ENCODE results near the gene SNORC.

The SNORC gene

GRCh38 chr2:232870766-232871371 lies 805 bp downstream of the SNORC start:
- DNase-seq, result no peak

GRCh38 chr2:232871418-232871834 lies 1.4 kb downstream of the SNORC start:
- no peak for DNase-seq

GRCh38 chr2:232871835-232872736 lies 2.0 kb downstream of the SNORC start:
- DNase-seq, result no peak

- no peak for DNase-seq
These were observed 2.8 kb downstream of the SNORC start for GRCh38 chr2:232872826-232873225.

GRCh38 chr2:232873292-232873908 lies 3.3 kb downstream of the SNORC start:
- no peak for DNase-seq

GRCh38 chr2:232873909-232874641 lies 4.0 kb downstream of the SNORC start:
- no peak for DNase-seq

GRCh38 chr2:232874677-232875223 lies 4.7 kb downstream of the SNORC start:
- no peak for DNase-seq

- no peak for DNase-seq
These were observed 5.4 kb downstream of the SNORC start for GRCh38 chr2:232875256-232876121.

GRCh38 chr2:232876161-232876977 lies 6.3 kb downstream of the SNORC start:
- peak in 1 of 2 donors; percentile 37 for DNase-seq

- no peak for DNase-seq
These were observed 6.9 kb downstream of the SNORC start for GRCh38 chr2:232876978-232877441.

GRCh38 chr2:232877940-232878511 lies 8.0 kb downstream of the SNORC start:
- DNase-seq, result no peak

GRCh38 chr2:232878855-232879617 lies 9.0 kb downstream of the SNORC start:
- no peak for DNase-seq

GRCh38 chr2:232879618-232880494 lies 9.8 kb downstream of the SNORC start:
- DNase-seq, result no peak

GRCh38 chr2:232880764-232881351 lies 10.8 kb downstream of the SNORC start:
- no peak for DNase-seq

GRCh38 chr2:232882085-232882484 lies 12.0 kb downstream of the SNORC start:
- no peak for DNase-seq

GRCh38 chr2:232882505-232883115 lies 12.5 kb downstream of the SNORC start:
- DNase-seq, result no peak

GRCh38 chr2:232883116-232883721 lies 13.2 kb downstream of the SNORC start:
- no peak for DNase-seq

Data from stimulated activated CD4-positive, alpha-beta T cell treated with anti-CD3 and anti-CD28 coated beads, Interleukin-2, amount 100 ng/mL, for 48 hours (primary cell).